GM12874 (cell line): ENCODE measurements around the gene HTD2.

Experiments
- TF ChIP-seq, protein P1 (sequence below): IDR thresholded peaks from 2 replicates; pipeline ENCODE4 v1.5.1; 2011; ENCODE audit warnings: low read depth, mild to moderate bottlenecking, control low read depth, low read length, moderate library complexity; ENCODE audit not compliant: insufficient read depth

Gene HTD2

DNA sequence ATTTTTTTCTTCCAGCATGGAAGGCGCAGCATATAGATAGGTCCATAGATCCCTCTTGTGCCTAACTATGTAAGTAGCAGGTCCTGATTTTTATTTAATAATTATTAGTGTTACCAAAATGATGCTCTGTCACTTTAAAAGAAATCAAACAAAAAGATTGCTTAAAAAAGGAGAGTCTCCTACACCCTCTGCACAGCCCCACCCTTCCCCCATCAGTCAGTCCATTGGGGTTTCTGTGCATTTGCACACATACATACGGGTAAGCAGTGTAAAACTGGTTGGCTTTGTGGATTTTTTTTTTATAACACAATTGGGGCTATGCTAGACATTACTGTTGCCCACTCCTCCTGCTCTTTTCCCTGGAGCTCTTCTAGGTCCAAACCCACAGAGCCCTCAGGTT lies 7.2 kb upstream of the HTD2 start:
- TF ChIP-seq, protein P1, sequence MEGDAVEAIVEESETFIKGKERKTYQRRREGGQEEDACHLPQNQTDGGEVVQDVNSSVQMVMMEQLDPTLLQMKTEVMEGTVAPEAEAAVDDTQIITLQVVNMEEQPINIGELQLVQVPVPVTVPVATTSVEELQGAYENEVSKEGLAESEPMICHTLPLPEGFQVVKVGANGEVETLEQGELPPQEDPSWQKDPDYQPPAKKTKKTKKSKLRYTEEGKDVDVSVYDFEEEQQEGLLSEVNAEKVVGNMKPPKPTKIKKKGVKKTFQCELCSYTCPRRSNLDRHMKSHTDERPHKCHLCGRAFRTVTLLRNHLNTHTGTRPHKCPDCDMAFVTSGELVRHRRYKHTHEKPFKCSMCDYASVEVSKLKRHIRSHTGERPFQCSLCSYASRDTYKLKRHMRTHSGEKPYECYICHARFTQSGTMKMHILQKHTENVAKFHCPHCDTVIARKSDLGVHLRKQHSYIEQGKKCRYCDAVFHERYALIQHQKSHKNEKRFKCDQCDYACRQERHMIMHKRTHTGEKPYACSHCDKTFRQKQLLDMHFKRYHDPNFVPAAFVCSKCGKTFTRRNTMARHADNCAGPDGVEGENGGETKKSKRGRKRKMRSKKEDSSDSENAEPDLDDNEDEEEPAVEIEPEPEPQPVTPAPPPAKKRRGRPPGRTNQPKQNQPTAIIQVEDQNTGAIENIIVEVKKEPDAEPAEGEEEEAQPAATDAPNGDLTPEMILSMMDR = no peak

DNA sequence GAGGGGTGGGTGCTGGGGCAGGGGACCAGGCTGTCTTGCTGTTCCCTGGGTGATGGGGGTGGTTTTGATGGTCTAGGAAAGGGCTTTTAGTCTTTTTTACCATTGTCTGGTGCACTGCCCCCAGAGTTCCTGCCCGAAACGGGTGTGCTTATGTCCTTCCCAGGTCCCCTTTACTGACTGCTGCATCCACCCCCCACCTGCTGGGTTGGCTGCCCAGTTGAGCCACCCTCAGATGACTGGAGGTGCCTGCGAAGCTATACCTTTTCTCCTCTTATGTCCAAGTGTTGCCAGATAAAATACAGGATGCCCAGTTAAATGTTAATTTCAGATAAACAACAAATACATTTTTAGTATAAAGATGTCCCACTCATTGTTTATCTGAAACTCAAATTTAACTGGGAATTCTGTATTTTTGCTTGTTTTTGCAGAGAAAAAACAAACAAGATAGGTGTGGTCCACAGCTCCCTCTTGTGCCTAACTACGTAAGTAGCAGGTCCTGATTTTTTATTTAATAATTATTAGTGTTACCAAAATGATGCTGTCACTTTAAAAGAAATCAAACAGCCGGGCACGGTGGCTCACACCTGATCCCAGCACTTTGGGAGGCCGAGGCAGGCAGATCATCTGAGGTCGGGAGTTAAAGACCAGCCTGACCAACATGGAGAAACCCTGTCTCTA lies 6.3 kb upstream of the HTD2 start:
- TF ChIP-seq, protein P1 = peak; percentile 42

DNA sequence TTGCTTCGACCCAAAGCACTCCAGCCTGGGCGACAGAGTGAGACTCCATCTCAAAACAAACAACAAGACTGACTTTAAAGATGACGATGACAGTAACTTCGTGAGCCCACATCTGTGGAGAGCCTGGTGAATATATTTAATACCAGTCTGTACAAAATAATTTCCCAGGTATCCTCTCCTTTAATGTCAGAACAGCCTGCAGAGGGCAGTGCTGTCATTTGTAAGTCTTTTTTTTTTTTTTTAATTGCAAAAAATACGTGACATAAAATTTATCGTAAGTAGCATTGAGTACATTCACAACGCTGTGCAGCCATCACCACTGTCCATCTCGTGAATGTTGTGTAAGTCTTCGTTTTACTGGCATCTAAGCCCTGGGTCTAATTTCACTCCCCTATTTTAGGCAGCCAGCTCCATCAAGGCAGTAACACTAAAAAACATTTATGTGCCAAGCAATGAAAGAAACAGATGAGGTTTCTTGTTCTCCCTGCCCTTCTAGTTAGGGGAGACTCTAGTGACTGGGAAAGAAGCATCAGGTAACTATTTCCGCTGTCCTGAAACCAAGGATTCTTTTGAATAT lies 1.4 kb downstream of the HTD2 start:
- TF ChIP-seq, protein P1 = peak; percentile 34; the same call in 1 of the 2 replicates

DNA sequence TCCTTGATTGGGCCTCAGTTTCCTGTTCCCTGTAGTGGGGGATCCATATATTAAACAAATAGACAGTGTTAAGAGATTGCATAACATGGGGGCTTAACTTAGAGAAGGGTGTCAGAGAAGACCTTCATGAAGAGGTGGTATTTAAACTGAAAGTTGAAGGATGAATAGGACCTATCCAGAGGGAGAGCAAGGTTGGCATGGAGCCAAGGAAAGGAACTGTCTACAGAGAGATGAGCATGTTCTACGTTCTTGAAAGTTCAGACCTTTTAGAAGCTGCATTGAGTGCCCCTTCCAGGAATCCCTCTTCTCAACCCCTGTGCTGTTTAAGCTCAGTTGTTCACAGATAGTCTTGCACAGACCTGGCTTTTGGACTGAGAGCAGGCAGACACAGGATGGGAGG lies 2.4 kb downstream of the HTD2 start:
- TF ChIP-seq, protein P1 = no peak

DNA sequence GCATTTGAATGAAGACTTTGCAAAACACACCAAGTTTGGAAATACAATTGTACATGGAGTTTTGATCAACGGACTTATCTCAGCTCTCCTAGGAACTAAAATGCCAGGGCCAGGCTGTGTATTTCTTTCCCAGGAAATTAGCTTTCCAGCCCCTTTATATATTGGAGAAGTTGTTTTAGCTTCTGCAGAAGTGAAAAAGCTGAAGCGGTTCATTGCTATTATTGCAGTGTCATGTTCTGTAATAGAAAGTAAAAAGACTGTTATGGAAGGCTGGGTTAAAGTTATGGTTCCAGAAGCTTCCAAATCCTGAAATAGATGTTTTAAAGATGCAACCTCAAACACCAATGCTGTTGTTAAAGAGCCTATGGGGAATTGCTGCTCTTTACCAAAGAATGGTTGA lies 11.5 kb downstream of the HTD2 start:
- TF ChIP-seq, protein P1 = no peak

DNA sequence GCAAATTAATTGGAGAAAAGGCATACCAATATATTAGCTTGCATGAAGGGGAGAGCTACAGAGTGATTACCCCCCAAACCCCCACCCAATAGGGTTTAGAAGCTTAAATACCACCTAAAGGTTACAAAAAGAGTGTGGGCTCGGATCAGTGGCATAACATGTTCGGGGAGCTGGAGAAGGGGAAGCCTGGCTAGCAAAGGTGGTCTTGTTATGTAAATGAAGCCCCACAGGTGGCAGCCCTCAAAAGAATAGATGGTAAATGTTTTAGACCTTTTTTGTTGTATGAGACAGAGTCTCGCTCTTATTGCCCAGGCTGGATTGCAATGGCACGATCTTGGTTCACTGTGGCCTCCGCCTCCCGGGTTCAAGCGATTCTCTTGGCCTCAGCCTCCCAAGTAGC lies 15.5 kb downstream of the HTD2 start:
- TF ChIP-seq, protein P1 = no peak

DNA sequence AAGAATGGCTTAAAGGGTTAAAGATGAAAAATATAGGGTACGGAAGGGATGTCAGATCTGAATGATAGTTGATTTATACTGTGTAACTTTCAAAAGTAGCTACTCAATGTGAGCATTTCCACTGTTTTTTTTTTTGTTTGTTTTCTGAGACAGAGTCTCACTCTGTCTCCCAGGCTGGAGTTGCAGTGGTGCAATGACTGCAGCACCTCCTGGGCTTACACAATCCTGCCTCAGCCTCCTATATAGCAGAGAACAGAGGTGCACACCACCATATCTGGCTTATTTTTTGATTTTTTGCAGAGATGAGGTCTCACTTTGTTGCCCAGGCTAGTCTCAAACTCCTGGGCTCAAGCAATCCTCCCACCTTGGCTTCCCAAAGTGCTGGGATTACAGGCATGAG lies 16.5 kb downstream of the HTD2 start:
- TF ChIP-seq, protein P1 = no peak
